BLaER1 treated with 17β-estradiol and CSF1 and Interleukin-3, amounts not matched to agents 10 nM and 100 nM (cell line): ENCODE data around the gene EPAS1.
A peak's percentile ranks its signal among the peaks of the same experiment; 100 is the strongest.

ENCODE experiments used
- H3K27ac ChIP-seq, 11 experiments: shearing (Covaris generic); formaldehyde crosslinking; 2 replicates each; pipeline ENCODE4 v1.8.1; 2022
- H3K27me3 ChIP-seq, 11 experiments: shearing (Covaris generic); formaldehyde crosslinking; 2 replicates each; pipeline ENCODE4 v1.8.1; 2022
- H3K36me3 ChIP-seq, 11 experiments: shearing (Covaris generic); formaldehyde crosslinking; 2 replicates each; pipeline ENCODE4 v1.8.1; 2022
- H3K4me1 ChIP-seq, 10 experiments: shearing (Covaris generic); formaldehyde crosslinking; 2 replicates each; pipeline ENCODE4 v1.8.1; 2022
- H3K4me2 ChIP-seq, 11 experiments: shearing (Covaris generic); formaldehyde crosslinking; 2 replicates each; pipeline ENCODE4 v1.8.1; 2022
- H3K4me3 ChIP-seq, 10 experiments: shearing (Covaris generic); formaldehyde crosslinking; 2 replicates each; pipeline ENCODE4 v1.8.1; 2022
- H3K9ac ChIP-seq, 11 experiments: shearing (Covaris generic); formaldehyde crosslinking; 2 replicates each; pipeline ENCODE4 v1.8.1; 2022
- H3K9me3 ChIP-seq, 11 experiments: shearing (Covaris generic); formaldehyde crosslinking; replicated peaks in 1 of 11; 2 replicates each; pipeline ENCODE4 v1.8.1; 2022
- H4K20me1 ChIP-seq, 11 experiments: shearing (Covaris generic); formaldehyde crosslinking; 2 replicates each; pipeline ENCODE4 v1.8.1; 2022
- Cebpa-rat ChIP-seq, 11 experiments: shearing (Covaris generic); IDR thresholded peaks; 2 replicates each; pipeline ENCODE4 v1.8.1; 2022

The EPAS1 gene

DNA sequence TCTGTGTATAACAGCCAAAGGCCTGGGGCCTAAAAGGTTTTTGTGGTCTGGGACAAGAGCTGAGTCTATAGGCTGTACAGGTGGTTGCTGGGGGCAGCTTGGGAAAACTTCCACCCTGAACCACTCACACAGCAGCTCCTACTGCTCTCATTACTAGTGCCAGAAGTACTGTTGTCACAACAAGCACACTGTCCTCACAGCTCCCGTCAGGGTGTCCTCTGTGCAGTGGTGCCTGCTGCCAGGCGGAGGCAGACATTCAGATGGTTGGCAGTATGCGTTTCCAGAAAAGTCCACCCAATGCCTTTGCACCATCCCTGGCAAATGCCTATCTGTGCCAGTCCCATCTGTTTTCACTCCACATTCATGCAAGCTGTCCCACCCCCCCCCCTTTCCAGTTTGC lies 58.5 kb downstream of the EPAS1 start:
- H3K27me3 ChIP-seq: no peaks in the 10 kb centered on the region
- peaks cover 0 to 34% (median 7%) of the 10 kb centered on the region in 11 experiments; a peak in 11 of 22 replicates for H3K9me3 ChIP-seq
- H3K4me3 ChIP-seq: no peak overlapping the region
- peak overlapping the region in 4 of 11 experiments; percentile 90 to 98 (median 96); a peak in 8 of 22 replicates for H3K4me2 ChIP-seq
- peaks cover 0 to 63% (median 0%) of the 10 kb centered on the region in 11 experiments; a peak in 8 of 22 replicates for H3K36me3 ChIP-seq
- H4K20me1 ChIP-seq: no peaks in the 10 kb centered on the region
- no peak overlapping the region for H3K27ac ChIP-seq
- no peak overlapping the region for H3K9ac ChIP-seq
- no peak for TF ChIP-seq Cebpa-rat (IDR thresholded peaks at IDR 0.05)
- peaks cover 36 to 80% (median 69%) of the 10 kb centered on the region in 10 experiments for H3K4me1 ChIP-seq

- Histone ChIP-seq H3K36me3 (peaks cover 0 to 75% (median 0%) of the 10 kb centered on the region in 11 experiments; a peak in 8 of 22 replicates), H3K4me2 (peak overlapping the region in 8 of 11 experiments; percentile 8 to 98 (median 48); a peak in 14 of 22 replicates), H4K20me1 (no peaks in the 10 kb centered on the region), H3K4me3 (no peak overlapping the region), H3K9me3 (peaks cover 0 to 36% (median 7%) of the 10 kb centered on the region in 11 experiments; a peak in 11 of 22 replicates), H3K4me1 (peaks cover 36 to 76% (median 62%) of the 10 kb centered on the region in 10 experiments), H3K27me3 (no peaks in the 10 kb centered on the region), H3K9ac (no peak overlapping the region), H3K27ac (no peak overlapping the region)
- TF ChIP-seq Cebpa-rat (IDR thresholded peaks at IDR 0.05): no peak
These were observed 59.8 kb downstream of the EPAS1 start for GRCh38 chr2:46356991-46357390.

DNA sequence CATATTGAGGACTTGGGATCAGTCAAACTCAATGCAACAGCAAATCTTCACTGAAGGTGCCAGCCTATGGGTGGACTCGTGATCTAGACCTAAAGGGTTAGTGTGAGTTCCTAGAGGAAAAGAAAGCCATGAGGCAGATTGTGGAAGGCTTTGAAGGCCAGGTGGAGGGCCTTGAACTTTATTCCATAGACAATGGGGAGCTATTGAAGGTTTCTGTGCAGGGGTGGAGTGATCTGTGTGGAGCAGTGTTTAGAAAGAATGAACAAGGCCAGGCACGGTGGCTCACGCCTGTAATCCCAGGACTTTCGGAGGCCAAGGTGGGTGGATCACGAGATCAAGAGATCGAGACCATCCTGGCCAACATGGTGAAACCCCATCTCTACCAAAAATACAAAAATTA lies 61.5 kb downstream of the EPAS1 start:
- Histone ChIP-seq H3K9ac (no peak overlapping the region), H3K4me1 (peaks cover 36 to 76% (median 60%) of the 10 kb centered on the region in 10 experiments), H3K36me3 (peaks cover 0 to 71% (median 0%) of the 10 kb centered on the region in 11 experiments; a peak in 8 of 22 replicates), H4K20me1 (no peaks in the 10 kb centered on the region), H3K27me3 (no peaks in the 10 kb centered on the region), H3K9me3 (peaks cover 0 to 36% (median 7%) of the 10 kb centered on the region in 11 experiments; a peak in 11 of 22 replicates), H3K27ac (no peak overlapping the region), H3K4me3 (no peak overlapping the region), H3K4me2 (peak overlapping the region in 2 of 11 experiments; percentile 60 to 98; a peak in 4 of 22 replicates)
- no peak for TF ChIP-seq Cebpa-rat (IDR thresholded peaks at IDR 0.05)

DNA sequence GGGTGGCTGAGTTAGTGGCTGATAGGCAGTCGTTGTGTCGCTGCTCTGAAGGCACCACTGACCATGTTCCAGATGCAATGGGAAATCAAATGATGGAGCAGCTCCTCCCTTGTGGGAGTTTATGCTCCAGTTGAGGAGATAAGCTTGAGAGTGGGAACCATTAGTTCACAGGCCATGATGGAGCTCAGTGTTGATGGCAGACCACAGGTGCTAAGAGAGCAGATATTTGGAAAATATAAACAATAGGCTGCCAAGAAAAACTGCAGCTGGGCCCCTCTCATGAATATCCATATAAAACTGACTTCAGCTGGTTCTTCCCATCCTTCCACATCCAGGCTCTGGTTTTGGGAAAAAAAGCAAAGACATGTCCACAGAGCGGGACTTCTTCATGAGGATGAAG lies 63.1 kb downstream of the EPAS1 start:
- H3K27ac ChIP-seq: no peak overlapping the region
- no peaks in the 10 kb centered on the region for H3K27me3 ChIP-seq
- H3K9ac ChIP-seq: no peak overlapping the region
- no peak overlapping the region for H3K4me3 ChIP-seq
- H3K9me3 ChIP-seq: peaks cover 0 to 36% (median 7%) of the 10 kb centered on the region in 11 experiments; a peak in 11 of 22 replicates
- no peaks in the 10 kb centered on the region for H4K20me1 ChIP-seq
- H3K4me1 ChIP-seq: peaks cover 43 to 76% (median 58%) of the 10 kb centered on the region in 10 experiments
- TF ChIP-seq Cebpa-rat (IDR thresholded peaks at IDR 0.05): no peak
- H3K36me3 ChIP-seq: peaks cover 0 to 66% (median 0%) of the 10 kb centered on the region in 11 experiments; a peak in 8 of 22 replicates
- H3K4me2 ChIP-seq: no peak overlapping the region

DNA sequence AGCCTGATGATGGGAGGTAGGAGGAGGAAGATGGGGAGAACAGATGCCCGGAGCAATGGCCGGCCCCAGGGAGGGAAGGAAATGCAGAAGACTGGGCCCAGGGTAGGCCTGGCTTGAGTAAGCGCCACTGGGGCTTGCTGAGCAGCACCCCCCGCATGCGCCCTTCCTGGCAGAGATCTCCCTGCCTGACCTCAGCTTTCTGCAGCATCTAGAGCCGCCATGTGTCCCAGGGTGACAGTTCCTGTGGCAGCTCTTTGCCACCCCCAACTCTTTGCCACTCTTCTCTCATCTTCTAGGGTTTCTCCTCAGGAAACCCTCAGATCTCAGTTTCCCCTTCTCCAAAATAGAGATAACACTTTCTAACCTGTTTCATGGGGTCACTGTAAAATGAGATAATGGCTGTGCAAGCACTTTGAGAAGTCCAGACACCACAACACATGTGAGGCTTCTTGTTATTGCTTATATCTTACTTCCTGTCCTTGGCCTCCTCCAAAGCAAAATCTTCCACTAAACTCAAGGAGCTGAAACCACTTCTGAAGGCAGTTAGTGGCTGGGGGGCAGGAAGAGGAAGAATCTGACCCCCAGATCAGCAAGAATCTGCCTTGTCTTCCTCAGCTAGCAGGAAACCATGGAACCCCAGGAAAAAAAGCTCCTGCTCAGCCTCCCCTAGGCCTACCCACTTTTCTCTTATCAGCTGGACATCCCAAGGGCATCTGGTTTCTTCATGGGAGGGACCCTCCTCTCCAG lies 64.9 kb downstream of the EPAS1 start:
- Histone ChIP-seq H3K9ac (peak overlapping the region in 2 of 11 experiments; percentile 14 to 29; a peak in 1 of 22 replicates), H3K27ac (peak overlapping the region in 8 of 11 experiments; percentile 2 to 69 (median 44); a peak in 10 of 22 replicates), H3K27me3 (no peaks in the 10 kb centered on the region), H3K4me3 (no peak overlapping the region), H4K20me1 (no peaks in the 10 kb centered on the region; a peak in 1 of 22 replicates), H3K36me3 (peaks cover 0 to 60% (median 0%) of the 10 kb centered on the region in 11 experiments; a peak in 7 of 22 replicates), H3K9me3 (peaks cover 0 to 27% (median 2%) of the 10 kb centered on the region in 11 experiments; a peak in 9 of 22 replicates), H3K4me2 (peak overlapping the region; percentile 55 to 82 (median 65)), H3K4me1 (peaks cover 38 to 69% (median 48%) of the 10 kb centered on the region in 10 experiments)
- no peak for TF ChIP-seq Cebpa-rat (IDR thresholded peaks at IDR 0.05)

GRCh38 chr2:46362667-46363012 lies 65.4 kb downstream of the EPAS1 start:
- peak overlapping the region in 7 of 11 experiments; percentile 2 to 69 (median 58); a peak in 9 of 22 replicates for H3K27ac ChIP-seq
- H4K20me1 ChIP-seq: peaks cover 0 to 5% (median 0%) of the 10 kb centered on the region in 11 experiments; a peak in 1 of 22 replicates
- peaks cover 0 to 60% (median 0%) of the 10 kb centered on the region in 11 experiments; a peak in 7 of 22 replicates for H3K36me3 ChIP-seq
- H3K4me3 ChIP-seq: no peak overlapping the region
- no peak for TF ChIP-seq Cebpa-rat (IDR thresholded peaks at IDR 0.05)
- H3K9ac ChIP-seq: peak overlapping the region in 1 of 11 experiments; percentile 14; a peak in 1 of 22 replicates
- peak overlapping the region; percentile 55 to 82 (median 65) for H3K4me2 ChIP-seq
- peaks cover 37 to 64% (median 45%) of the 10 kb centered on the region in 10 experiments for H3K4me1 ChIP-seq
- peaks cover 0 to 23% (median 0%) of the 10 kb centered on the region in 11 experiments; a peak in 8 of 22 replicates for H3K9me3 ChIP-seq
- H3K27me3 ChIP-seq: no peaks in the 10 kb centered on the region

GRCh38 chr2:46363535-46364170 lies 66.4 kb downstream of the EPAS1 start:
- Histone ChIP-seq H3K9me3 (peaks cover 0 to 20% (median 0%) of the 10 kb centered on the region in 11 experiments; a peak in 7 of 22 replicates), H3K4me3 (no peak overlapping the region), H3K27me3 (no peaks in the 10 kb centered on the region), H3K4me2 (peak overlapping the region; percentile 49 to 82 (median 65)), H3K4me1 (peaks cover 38 to 60% (median 45%) of the 10 kb centered on the region in 10 experiments), H3K27ac (peak overlapping the region in 4 of 11 experiments; percentile 40 to 53 (median 46); a peak in 6 of 22 replicates), H4K20me1 (peaks cover 0 to 11% (median 0%) of the 10 kb centered on the region in 11 experiments; a peak in 2 of 22 replicates), H3K36me3 (peaks cover 0 to 53% (median 0%) of the 10 kb centered on the region in 11 experiments; a peak in 7 of 22 replicates), H3K9ac (peak overlapping the region in 5 of 11 experiments; percentile 8 to 27 (median 12); a peak in 5 of 22 replicates)
- no peak for TF ChIP-seq Cebpa-rat (IDR thresholded peaks at IDR 0.05)

GRCh38 chr2:46364797-46365457 lies 67.7 kb downstream of the EPAS1 start:
- Histone ChIP-seq H3K4me2 (peak overlapping the region in 10 of 11 experiments; percentile 49 to 82 (median 66); a peak in 14 of 22 replicates), H3K4me1 (peaks cover 40 to 59% (median 48%) of the 10 kb centered on the region in 10 experiments)

More at GRCh38 chr2:46364797-46365457, 67.7 kb downstream of the EPAS1 start:
- H3K9ac ChIP-seq: 0 out of 22 replicates have a peak overlapping the region, but pooled peaks of 1 of the 11 experiments have one; percentile 14
- H3K27me3 ChIP-seq: no peaks in the 10 kb centered on the region
- no peak for TF ChIP-seq Cebpa-rat (IDR thresholded peaks at IDR 0.05)
- no peak overlapping the region for H3K4me3 ChIP-seq
- peaks cover 0 to 11% (median 0%) of the 10 kb centered on the region in 11 experiments; a peak in 2 of 22 replicates for H4K20me1 ChIP-seq
- H3K36me3 ChIP-seq: peaks cover 0 to 58% (median 0%) of the 10 kb centered on the region in 11 experiments; a peak in 8 of 22 replicates
- peaks cover 0 to 10% (median 0%) of the 10 kb centered on the region in 11 experiments; a peak in 2 of 22 replicates for H3K9me3 ChIP-seq
- no peak overlapping the region for H3K27ac ChIP-seq
